Measurements from ENCODE around the gene STK35. TPM values are rescaled to one million over a fixed set of nuclear protein-coding genes. Genes with fewer than 3 reads are reported as not detected.
A peak's percentile ranks its signal among the peaks of the same experiment; 100 is the strongest.

The STK35 gene
- total and polyA plus RNA-seq, 2 of the 13 experiments (the other 11 are each of a cell fraction or from before 2014, with no cell fraction given): 27.4 to 29.8 TPM

- no peak for TF ChIP-seq ZNF672 (CRISPR knock-in tag; IDR thresholded peaks at IDR 0.05)
- TF ChIP-seq PHF20 (CRISPR knock-in tag; IDR thresholded peaks at IDR 0.05): no peak
- TF ChIP-seq ZMYM3 (CRISPR knock-in tag; IDR thresholded peaks at IDR 0.05): no peak
- no peak for TF ChIP-seq ZNF615 (CRISPR knock-in tag; IDR thresholded peaks at IDR 0.05; ENCODE audit: borderline replicate concordance)
- TF ChIP-seq THRA (CRISPR knock-in tag; IDR thresholded peaks at IDR 0.05; ENCODE audit: borderline replicate concordance): peak; percentile 67
- no peak for TF ChIP-seq SPEN (CRISPR knock-in tag; IDR thresholded peaks at IDR 0.05; ENCODE audit: low read depth)
- peak; percentile 79 for TF ChIP-seq RXRB (CRISPR knock-in tag; IDR thresholded peaks at IDR 0.05; ENCODE audit: borderline replicate concordance)
- TF ChIP-seq CEBPB (IDR thresholded peaks at IDR 0.05; ENCODE audit: borderline replicate concordance, low read depth, low read length): peak; percentile 96
- TF ChIP-seq RAD51 (IDR thresholded peaks at IDR 0.05; ENCODE audit: borderline replicate concordance): no peak
- no peak for TF ChIP-seq PRMT3 (CRISPR knock-in tag; IDR thresholded peaks at IDR 0.05; ENCODE audit: borderline replicate concordance, low read depth)
- no peak for TF ChIP-seq POLR2G (IDR thresholded peaks at IDR 0.05; ENCODE audit: low read depth, low read length)
- no peak for TF ChIP-seq ZSCAN22 (CRISPR knock-in tag; IDR thresholded peaks at IDR 0.05)
- peak; percentile 58 for TF ChIP-seq ZNF18 (CRISPR knock-in tag; IDR thresholded peaks at IDR 0.05; ENCODE audit: insufficient replicate concordance)
- peak; percentile 87 for TF ChIP-seq ZNF503 (CRISPR knock-in tag; IDR thresholded peaks at IDR 0.05)
- TF ChIP-seq ZNF549 (CRISPR knock-in tag; IDR thresholded peaks at IDR 0.05): peak; percentile 75; the same call in 1 of the 2 replicates
- TF ChIP-seq ZNF343 (CRISPR knock-in tag; IDR thresholded peaks at IDR 0.05): no peak
- no peak for TF ChIP-seq ZNF713 (CRISPR knock-in tag; IDR thresholded peaks at IDR 0.05)
- TF ChIP-seq TCF7 (IDR thresholded peaks at IDR 0.05; ENCODE audit: low read depth): 0 out of 2 replicates have a peak, but pooled peaks have one; percentile 8
- no peak for TF ChIP-seq ZNF121 (CRISPR knock-in tag; IDR thresholded peaks at IDR 0.05)
- TF ChIP-seq NFE2 (CRISPR knock-in tag; IDR thresholded peaks at IDR 0.05): no peak
- TF ChIP-seq ZNF737 (CRISPR knock-in tag; IDR thresholded peaks at IDR 0.05; ENCODE audit: borderline replicate concordance): no peak
- no peak for TF ChIP-seq JARID2 (CRISPR knock-in tag; IDR thresholded peaks at IDR 0.05; ENCODE audit: insufficient replicate concordance)
- no peak for TF ChIP-seq HES4 (CRISPR knock-in tag; IDR thresholded peaks at IDR 0.05; ENCODE audit: borderline replicate concordance)
- TF ChIP-seq NCOR1 (IDR thresholded peaks at IDR 0.05; ENCODE audit: borderline replicate concordance, low read length): peak; percentile 89
- no peak for TF ChIP-seq DBP (CRISPR knock-in tag; IDR thresholded peaks at IDR 0.05; ENCODE audit: not compliant biosample characterization)
- TF ChIP-seq KDM5B (CRISPR knock-in tag; IDR thresholded peaks at IDR 0.05; ENCODE audit: borderline replicate concordance): no peak
These were observed 35.0 kb upstream of the STK35 start (continued) for GRCh38 chr20:2066461-2067122.

Data from HepG2 (cell line).